ENCODE data around the gene TMEM9.

The TMEM9 gene

DNA sequence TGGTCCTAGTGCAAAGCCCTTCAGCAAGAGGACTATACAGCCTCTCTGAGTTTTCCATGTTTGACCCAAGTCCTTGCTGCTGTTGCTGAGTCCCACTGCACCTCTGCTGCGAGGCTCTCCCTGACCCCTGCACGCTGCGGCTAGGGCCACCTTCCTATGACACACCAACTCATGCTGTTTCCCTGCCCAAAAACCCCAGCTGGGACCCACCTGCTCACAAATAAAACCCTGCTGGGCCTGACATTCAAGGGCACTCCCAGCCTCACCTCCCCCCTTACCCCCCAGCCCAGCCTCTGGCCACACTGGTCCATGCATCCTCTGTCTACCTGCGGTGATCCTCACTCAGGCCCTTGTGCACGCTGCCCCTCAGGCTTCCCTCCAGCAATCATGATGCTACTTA lies 15.0 kb downstream of the TMEM9 start:
- no peak overlapping the region for H3K27ac ChIP-seq
- ChIA-PET POLR2A (ENCODE audit: low non-redundant PET) (no interaction called here), CTCF (interaction anchor here (3.9 kb wide), 1 partner anchor 11 kb away, joined by 24 read pairs; no protein-coding TSS in a partner anchor)
- TF ChIP-seq, protein P1, sequence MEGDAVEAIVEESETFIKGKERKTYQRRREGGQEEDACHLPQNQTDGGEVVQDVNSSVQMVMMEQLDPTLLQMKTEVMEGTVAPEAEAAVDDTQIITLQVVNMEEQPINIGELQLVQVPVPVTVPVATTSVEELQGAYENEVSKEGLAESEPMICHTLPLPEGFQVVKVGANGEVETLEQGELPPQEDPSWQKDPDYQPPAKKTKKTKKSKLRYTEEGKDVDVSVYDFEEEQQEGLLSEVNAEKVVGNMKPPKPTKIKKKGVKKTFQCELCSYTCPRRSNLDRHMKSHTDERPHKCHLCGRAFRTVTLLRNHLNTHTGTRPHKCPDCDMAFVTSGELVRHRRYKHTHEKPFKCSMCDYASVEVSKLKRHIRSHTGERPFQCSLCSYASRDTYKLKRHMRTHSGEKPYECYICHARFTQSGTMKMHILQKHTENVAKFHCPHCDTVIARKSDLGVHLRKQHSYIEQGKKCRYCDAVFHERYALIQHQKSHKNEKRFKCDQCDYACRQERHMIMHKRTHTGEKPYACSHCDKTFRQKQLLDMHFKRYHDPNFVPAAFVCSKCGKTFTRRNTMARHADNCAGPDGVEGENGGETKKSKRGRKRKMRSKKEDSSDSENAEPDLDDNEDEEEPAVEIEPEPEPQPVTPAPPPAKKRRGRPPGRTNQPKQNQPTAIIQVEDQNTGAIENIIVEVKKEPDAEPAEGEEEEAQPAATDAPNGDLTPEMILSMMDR (conservative IDR thresholded peaks at IDR 0.05; ENCODE audit: low read depth), result no peak
- DNase-seq (ENCODE audit: low spot score), result no peak

DNA sequence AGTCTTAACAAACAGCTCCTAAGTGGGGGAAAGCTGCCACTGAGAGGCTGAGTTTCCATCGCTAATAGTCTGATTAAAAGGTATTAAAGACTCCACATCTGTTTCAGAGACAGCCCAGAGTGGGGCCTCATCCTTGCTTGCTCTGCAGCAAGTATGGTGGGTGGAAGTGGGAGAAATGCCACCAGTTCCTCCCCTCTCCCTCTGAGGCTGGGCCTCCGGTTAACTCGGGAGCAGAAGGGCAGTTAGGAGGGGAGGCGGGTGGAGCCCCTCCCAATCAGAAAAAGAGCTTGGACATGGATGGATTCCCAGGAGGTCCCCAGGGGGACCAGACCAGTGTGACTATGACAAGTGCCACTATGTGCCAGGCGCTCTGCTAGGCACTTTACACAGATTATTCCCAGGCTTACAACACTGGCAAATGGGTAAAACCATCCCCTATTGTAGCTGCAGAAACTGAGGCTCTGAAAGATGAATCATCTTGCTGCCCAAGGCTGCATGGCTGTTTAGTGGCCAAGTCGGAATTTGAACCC lies 15.9 kb downstream of the TMEM9 start:
- ChIA-PET CTCF (interaction anchor here (0.8 to 3.9 kb wide), 8 partner anchors 11 to 221 kb away, joined by 3 to 24 read pairs (median 4); partner anchors contain the start of gene ASCL5), POLR2A (ENCODE audit: low non-redundant PET) (interaction anchor here (1.0 kb wide), 1 partner anchor 20 kb away, joined by 3 read pairs; no protein-coding TSS in a partner anchor)
- no peak for DNase-seq (ENCODE audit: low spot score)
- TF ChIP-seq, protein P1 (conservative IDR thresholded peaks at IDR 0.05; ENCODE audit: low read depth), result no peak
- H3K27ac ChIP-seq, result peak overlapping the region; percentile 69

DNA sequence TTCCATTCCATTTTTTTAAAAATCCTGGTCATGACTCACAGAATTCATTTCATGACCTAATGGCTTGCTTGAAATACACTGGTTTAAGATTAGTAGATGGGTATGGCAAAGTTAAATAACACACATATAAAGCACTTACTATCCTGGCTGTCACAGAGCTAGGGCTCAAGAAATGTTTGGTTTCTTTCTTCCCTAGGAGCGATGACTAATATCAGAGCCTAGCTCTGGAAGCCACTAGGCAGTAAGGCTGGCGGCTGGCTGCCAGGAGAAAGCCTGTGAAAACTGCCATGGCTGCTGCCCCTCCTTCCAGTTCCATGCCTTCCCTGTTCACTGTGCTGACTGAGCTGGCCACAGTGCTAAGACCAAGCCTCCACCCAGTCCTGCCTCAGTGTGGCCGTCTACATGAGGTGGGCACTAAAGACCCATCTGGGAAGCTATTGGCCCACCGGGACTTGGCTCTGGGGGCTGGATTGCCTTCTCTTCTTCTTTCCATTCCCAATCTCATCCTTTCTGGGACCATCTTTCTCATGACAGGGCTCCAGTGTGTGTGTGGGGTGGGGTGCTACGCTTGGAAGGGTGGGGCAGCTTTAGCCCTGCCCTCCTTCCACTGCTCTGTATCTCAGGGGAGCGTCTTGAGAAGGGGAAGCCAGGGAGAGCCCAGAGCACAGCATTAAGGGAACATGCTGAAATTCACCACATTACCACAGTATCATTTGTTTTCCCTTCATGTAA lies 16.5 kb downstream of the TMEM9 start:
- H3K27ac ChIP-seq, result peak overlapping the region; percentile 69
- ChIA-PET POLR2A (ENCODE audit: low non-redundant PET) (interaction anchor here (0.5 to 1.0 kb wide), 2 partner anchors 21 to 122 kb away, joined by 3 to 4 read pairs; no protein-coding TSS in a partner anchor), CTCF (interaction anchor here (0.5 to 3.9 kb wide), 9 partner anchors 11 to 221 kb away, joined by 3 to 24 read pairs (median 4); partner anchors contain the start of gene ASCL5)
- DNase-seq (ENCODE audit: low spot score), result peak; percentile 59
- TF ChIP-seq, protein P1 (conservative IDR thresholded peaks at IDR 0.05; ENCODE audit: low read depth), result no peak

DNA sequence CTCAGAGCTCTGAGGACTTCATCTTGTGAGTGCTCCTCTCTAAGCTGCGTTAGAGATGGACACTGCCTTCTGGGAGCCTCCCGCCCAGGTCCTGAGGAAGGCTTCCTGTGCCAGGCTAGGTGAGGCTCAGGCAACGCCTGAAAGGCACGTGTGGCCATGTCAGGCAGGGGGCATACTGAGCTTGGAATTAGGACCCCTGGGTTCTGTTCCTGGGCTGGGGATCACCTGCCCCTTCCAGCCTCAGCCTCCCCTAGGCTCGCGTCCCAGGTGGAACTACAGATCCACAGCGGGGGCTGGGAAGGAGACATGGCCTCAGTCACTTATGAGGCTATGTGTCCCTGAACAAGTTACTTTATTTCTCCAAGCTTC lies 17.3 kb downstream of the TMEM9 start:
- ChIA-PET POLR2A (ENCODE audit: low non-redundant PET) (interaction anchor here (0.5 to 0.6 kb wide), 3 partner anchors 9 to 123 kb away, joined by 3 to 4 read pairs (median 3); partner anchors contain the start of gene TMEM9), CTCF (interaction anchor here (0.7 to 3.9 kb wide), 6 partner anchors 10 to 148 kb away, joined by 3 to 24 read pairs (median 6); partner anchors contain the start of gene ASCL5)
- no peak overlapping the region; the same call in 1 of the 2 replicates for H3K27ac ChIP-seq
- no peak for DNase-seq (ENCODE audit: low spot score)
- TF ChIP-seq, protein P1 (conservative IDR thresholded peaks at IDR 0.05; ENCODE audit: low read depth), result no peak

DNA sequence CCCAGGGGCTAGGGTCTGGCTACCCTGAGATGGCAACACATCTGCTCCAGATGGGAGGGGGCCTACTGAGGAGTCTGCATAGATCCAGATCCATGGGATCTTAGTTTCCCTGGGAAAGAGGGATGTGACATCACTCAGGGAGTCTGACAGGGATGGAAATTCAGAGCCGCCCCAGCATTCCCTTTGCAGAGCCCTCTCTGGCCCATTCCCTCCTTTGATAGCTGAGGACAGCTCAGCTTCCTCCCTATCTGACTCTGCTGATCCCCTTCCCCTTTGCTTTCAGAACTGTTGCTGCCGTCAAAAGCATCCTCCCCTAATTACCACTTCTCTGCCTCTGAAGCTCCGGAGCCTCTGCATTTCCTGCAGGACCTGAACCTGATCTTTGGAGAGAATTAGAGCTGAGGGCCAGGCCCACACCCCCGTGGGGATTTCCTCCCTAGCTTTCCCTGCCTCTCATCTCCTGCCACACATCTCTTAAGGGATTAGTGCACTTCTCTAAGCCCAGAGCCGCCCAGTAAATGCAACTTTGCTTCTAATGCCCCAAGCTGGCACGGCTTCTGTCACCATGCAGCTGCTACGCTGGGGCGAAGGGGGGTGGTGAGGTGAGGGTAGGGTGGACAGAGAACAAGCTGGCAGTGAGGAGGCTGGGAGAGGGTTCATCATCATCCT lies 17.8 kb downstream of the TMEM9 start:
- TF ChIP-seq, protein P1 (conservative IDR thresholded peaks at IDR 0.05; ENCODE audit: low read depth), result no peak
- no peak for DNase-seq (ENCODE audit: low spot score)
- H3K27ac ChIP-seq, result no peak overlapping the region; the same call in 1 of the 2 replicates
- CTCF ChIA-PET, result interaction anchor here (0.7 to 3.9 kb wide), 4 partner anchors 9 to 148 kb away, joined by 3 to 24 read pairs (median 10); partner anchors contain the start of gene ASCL5
- POLR2A ChIA-PET (ENCODE audit: low non-redundant PET), result interaction anchor here (0.6 kb wide), 2 partner anchors 8 to 18 kb away, joined by 3 read pairs; partner anchors contain the start of gene TMEM9

DNA sequence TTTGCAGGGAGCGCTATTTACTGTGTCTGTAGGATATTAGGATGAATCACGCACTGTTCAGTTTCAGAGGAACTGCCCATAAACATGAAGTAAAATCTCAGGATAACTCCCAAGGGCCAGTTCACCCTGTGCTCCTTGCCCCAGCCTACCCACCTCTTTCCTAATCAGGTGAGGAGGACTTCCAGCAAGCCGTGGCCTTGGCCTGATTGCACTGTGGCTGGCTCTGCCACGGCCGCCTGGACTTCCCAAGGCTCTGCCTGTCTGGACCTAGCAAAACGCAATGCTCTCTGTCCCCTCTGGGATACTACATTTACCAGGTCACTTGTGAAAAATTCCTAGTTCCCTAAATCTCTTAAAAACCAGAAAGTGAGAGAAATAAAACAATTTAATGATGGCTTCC lies 19.9 kb downstream of the TMEM9 start:
- TF ChIP-seq, protein P1 (conservative IDR thresholded peaks at IDR 0.05; ENCODE audit: low read depth), result no peak
- CTCF ChIA-PET, result interaction anchor here (2.1 kb wide), 1 partner anchor 15 kb away, joined by 11 read pairs; no protein-coding TSS in a partner anchor
- H3K27ac ChIP-seq, result no peak overlapping the region
- POLR2A ChIA-PET (ENCODE audit: low non-redundant PET), result no interaction called here
- no peak for DNase-seq (ENCODE audit: low spot score)

Measured in RWPE1 (cell line).